HG02852 (cell line): ENCODE results near the gene KLK7.
"Not testable (repeated sequence)": the region's sequence is repeated elsewhere in the genome, so short reads cannot be mapped to it uniquely, and the experiment has no call there.

Experiments used
- ATAC-seq: cut with Tn5 transposase; IDR thresholded peaks from one replicate; pipeline ENCODE4 v1.9.1; 2021; ENCODE audit warnings: mild to moderate bottlenecking, moderate library complexity; ENCODE audit not compliant: unreplicated experiment

The KLK7 gene

GRCh38 chr19:50978772-50979390 is 4.8 kb downstream of the KLK7 start:
- no peak for ATAC-seq

- no peak for ATAC-seq
These were observed 6.1 kb downstream of the KLK7 start for GRCh38 chr19:50977626-50978025.

GRCh38 chr19:50975766-50976165 is 8.0 kb downstream of the KLK7 start:
- ATAC-seq: no peak

- ATAC-seq: no peak
These were observed 8.8 kb downstream of the KLK7 start for GRCh38 chr19:50974702-50975556.

GRCh38 chr19:50972795-50973376 is 10.8 kb downstream of the KLK7 start:
- no peak for ATAC-seq

- not testable (repeated sequence) for ATAC-seq
These were observed 13.9 kb downstream of the KLK7 start for GRCh38 chr19:50969810-50970209.

- no peak for ATAC-seq
These were observed 14.3 kb downstream of the KLK7 start, which contains the start of gene KLK6 for GRCh38 chr19:50969413-50969760. KLK6 (minus strand) TSS chr19:50969591; CDS start chr19:50968104, 1,487 bp downstream.

- ATAC-seq: no peak
These were observed 14.9 kb downstream of the KLK7 start for GRCh38 chr19:50968716-50969412.

- ATAC-seq: no peak
These were observed 15.6 kb downstream of the KLK7 start for GRCh38 chr19:50967929-50968715.

GRCh38 chr19:50964266-50964665 is 19.5 kb downstream of the KLK7 start:
- ATAC-seq: no peak

- no peak for ATAC-seq
These were observed 20.3 kb downstream of the KLK7 start for GRCh38 chr19:50963381-50963780.

GRCh38 chr19:50962245-50962644 is 21.5 kb downstream of the KLK7 start:
- no peak for ATAC-seq

GRCh38 chr19:50959731-50960500 is 23.8 kb downstream of the KLK7 start:
- ATAC-seq: no peak

- no peak for ATAC-seq
These were observed 26.1 kb downstream of the KLK7 start for GRCh38 chr19:50957587-50957986.

GRCh38 chr19:50952910-50953309 is 30.8 kb downstream of the KLK7 start, which contains the start of gene KLK5:
KLK5 (minus strand) TSS chr19:50953038; CDS start chr19:50952657, 381 bp downstream.
- no peak for ATAC-seq

GRCh38 chr19:50949861-50950260 is 33.9 kb downstream of the KLK7 start:
- no peak for ATAC-seq

GRCh38 chr19:50947123-50947522 is 36.6 kb downstream of the KLK7 start:
- no peak for ATAC-seq

- ATAC-seq: no peak
These were observed 38.9 kb downstream of the KLK7 start for GRCh38 chr19:50944795-50945194.

- ATAC-seq: no peak
These were observed 40.5 kb downstream of the KLK7 start for GRCh38 chr19:50943074-50943828.
